ENCODE measurements around the gene RANBP10. TPM values are rescaled to one million over a fixed set of nuclear protein-coding genes. Genes with fewer than 3 reads are reported as not detected.

The RANBP10 gene
- total and polyA plus RNA-seq, 9 of the 15 experiments (the other 6 are each of a cell fraction or from before 2014, with no cell fraction given) = 0.61 to 19.3 (median 5.9) TPM

GRCh38 chr16:67726106-67727034 lies 80.0 kb downstream of the RANBP10 start:
- Histone ChIP-seq H3K9me3 (replicated peaks; ENCODE audit: control insufficient read depth, insufficient read depth, low read depth, low read length) (no peaks in the 10 kb centered on the region), H3K4me1 (replicated peaks in 1 of 2; ENCODE audit: control insufficient read depth in 2 of 2, insufficient read depth in 2 of 2, low read length in 2 of 2) (peaks cover 0 to 10% of the 10 kb centered on the region in 2 experiments; a peak in 1 of 5 replicates), H3K27ac (ENCODE audit: extremely low read depth, low read depth, low read length) (no peak overlapping the region), H3K4me3 (no peak overlapping the region), H3K4me2 (ENCODE audit: insufficient read depth, low read length) (no peak overlapping the region), H3K36me3 (ENCODE audit: control insufficient read depth, insufficient read depth, low read length) (peaks cover 64% of the 10 kb centered on the region; the same call in 2 of the 3 replicates), H2AFZ (ENCODE audit: low read depth, low read length) (no peak overlapping the region), H3K27me3 (ENCODE audit: control insufficient read depth in 2 of 2, insufficient read depth in 2 of 2, low read length in 2 of 2) (no peaks in the 10 kb centered on the region), H3K9me1 (ENCODE audit: control insufficient read depth, insufficient read depth, low read length) (no peaks in the 10 kb centered on the region), H3K79me2 (ENCODE audit: control insufficient read depth, insufficient read depth, low read length) (no peaks in the 10 kb centered on the region), H4K20me1 (replicated peaks; ENCODE audit: control insufficient read depth, insufficient read depth, low read length) (no peaks in the 10 kb centered on the region), H3K9ac (ENCODE audit: insufficient read depth in 1 of 2, low read depth in 2 of 2, low read length in 2 of 2) (peak overlapping the region in 1 of 2 experiments; percentile 28; a peak in 2 of 4 replicates)
- intact Hi-C loops (cut with micrococcal nuclease) (no loop called here), in situ Hi-C loops (cut with MboI) (no loop called here)
- BruUV-seq (replicated peaks) = no TSS peak
- ATAC-seq (peak; percentile 36; the same call in 2 of the 3 replicates), DNase-seq (ENCODE audit: extremely low read depth in 1 of 4, low spot score in 3 of 4) (peak in 1 of 4 experiments; percentile 19), FAIRE-seq (no peak)
- 92% methylated on average over 8 of the region's 8 CpGs for WGBS (ENCODE audit: insufficient coverage, low coverage, missing lambda C conversion rate)
- TF ChIP-seq ATF3 (IDR thresholded peaks at IDR 0.05) (0 out of 2 replicates have a peak, but pooled peaks have one; percentile 23), ATF3 (CRISPR knock-in tag; conservative IDR thresholded peaks at IDR 0.05) (no peak), TBP (optimal IDR thresholded peaks at IDR 0.05; ENCODE audit: low read depth, low read length) (no peak)
- ChIA-PET CTCF (ENCODE audit: low intra/inter-chr PET ratio) (no interaction called here), POLR2A (interaction anchor here (0.8 to 1.3 kb wide), 3 partner anchors 10 to 52 kb away, joined by 3 read pairs; no protein-coding TSS in a partner anchor)
